Measurements from ENCODE around the gene ATRN.
"Not testable (repeated sequence)": the region's sequence is repeated elsewhere in the genome, so short reads cannot be mapped to it uniquely, and the experiment has no call there.

The ATRN gene

GRCh38 chr20:3486850-3487249, 16.0 kb downstream of the ATRN start:
- H3K4me3 ChIP-seq (replicated peaks in 1 of 2; ENCODE audit: low read depth in 2 of 2, low read length in 2 of 2), result no peak overlapping the region
- DNase-seq (ENCODE audit: low read depth in 2 of 2), result no peak
- TF ChIP-seq CTCF (IDR thresholded peaks at IDR 0.05; ENCODE audit: low read depth, low read length), result no peak

- H3K4me3 ChIP-seq (replicated peaks in 1 of 2; ENCODE audit: low read depth in 2 of 2, low read length in 2 of 2), result no peak overlapping the region
- no peak for DNase-seq (ENCODE audit: low read depth in 2 of 2)
- TF ChIP-seq CTCF (IDR thresholded peaks at IDR 0.05; ENCODE audit: low read depth, low read length), result no peak
These were observed 21.9 kb downstream of the ATRN start for GRCh38 chr20:3492669-3493068.

- no peak overlapping the region for H3K4me3 ChIP-seq (replicated peaks in 1 of 2; ENCODE audit: low read depth in 2 of 2, low read length in 2 of 2)
- TF ChIP-seq CTCF (IDR thresholded peaks at IDR 0.05; ENCODE audit: low read depth, low read length), result no peak
- DNase-seq (ENCODE audit: low read depth in 2 of 2), result no peak
These were observed 23.4 kb downstream of the ATRN start for GRCh38 chr20:3494218-3494617.

GRCh38 chr20:3502878-3503277, 32.1 kb downstream of the ATRN start:
- no peak overlapping the region for H3K4me3 ChIP-seq (replicated peaks in 1 of 2; ENCODE audit: low read depth in 2 of 2, low read length in 2 of 2)
- no peak for DNase-seq (ENCODE audit: low read depth in 2 of 2)
- TF ChIP-seq CTCF (IDR thresholded peaks at IDR 0.05; ENCODE audit: low read depth, low read length), result no peak

- H3K4me3 ChIP-seq (replicated peaks in 1 of 2; ENCODE audit: low read depth in 2 of 2, low read length in 2 of 2), result no peak overlapping the region
- TF ChIP-seq CTCF (IDR thresholded peaks at IDR 0.05; ENCODE audit: low read depth, low read length), result no peak
- DNase-seq (ENCODE audit: low read depth in 2 of 2), result no peak
These were observed 34.3 kb downstream of the ATRN start for GRCh38 chr20:3505148-3505547.

- no peak for TF ChIP-seq CTCF (IDR thresholded peaks at IDR 0.05; ENCODE audit: low read depth, low read length)
- no peak for DNase-seq (ENCODE audit: low read depth in 2 of 2)
- H3K4me3 ChIP-seq (replicated peaks in 1 of 2; ENCODE audit: low read depth in 2 of 2, low read length in 2 of 2), result no peak overlapping the region
These were observed 38.2 kb downstream of the ATRN start for GRCh38 chr20:3509064-3509463.

GRCh38 chr20:3510110-3510509, 39.3 kb downstream of the ATRN start:
- peak in 1 of 2 donors; percentile 4 for DNase-seq (ENCODE audit: low read depth in 2 of 2)
- TF ChIP-seq CTCF (IDR thresholded peaks at IDR 0.05; ENCODE audit: low read depth, low read length), result no peak
- no peak overlapping the region for H3K4me3 ChIP-seq (replicated peaks in 1 of 2; ENCODE audit: low read depth in 2 of 2, low read length in 2 of 2)

- DNase-seq (ENCODE audit: low read depth in 2 of 2), result not testable (repeated sequence)
These were observed 41.4 kb downstream of the ATRN start for GRCh38 chr20:3512239-3512638.

More at GRCh38 chr20:3512239-3512638, 41.4 kb downstream of the ATRN start:
- H3K4me3 ChIP-seq (replicated peaks in 1 of 2; ENCODE audit: low read depth in 2 of 2, low read length in 2 of 2), result not testable (repeated sequence)
